Amniotic stem cell (primary cell): ENCODE data around the gene GPAM.
"Not testable (repeated sequence)": the region's sequence is repeated elsewhere in the genome, so short reads cannot be mapped to it uniquely, and the experiment has no call there.

Source experiments
- DNase-seq: peaks from one replicate; lab custom pipeline; 2025; lab: John Stamatoyannopoulos, UW

The GPAM gene, protein sequence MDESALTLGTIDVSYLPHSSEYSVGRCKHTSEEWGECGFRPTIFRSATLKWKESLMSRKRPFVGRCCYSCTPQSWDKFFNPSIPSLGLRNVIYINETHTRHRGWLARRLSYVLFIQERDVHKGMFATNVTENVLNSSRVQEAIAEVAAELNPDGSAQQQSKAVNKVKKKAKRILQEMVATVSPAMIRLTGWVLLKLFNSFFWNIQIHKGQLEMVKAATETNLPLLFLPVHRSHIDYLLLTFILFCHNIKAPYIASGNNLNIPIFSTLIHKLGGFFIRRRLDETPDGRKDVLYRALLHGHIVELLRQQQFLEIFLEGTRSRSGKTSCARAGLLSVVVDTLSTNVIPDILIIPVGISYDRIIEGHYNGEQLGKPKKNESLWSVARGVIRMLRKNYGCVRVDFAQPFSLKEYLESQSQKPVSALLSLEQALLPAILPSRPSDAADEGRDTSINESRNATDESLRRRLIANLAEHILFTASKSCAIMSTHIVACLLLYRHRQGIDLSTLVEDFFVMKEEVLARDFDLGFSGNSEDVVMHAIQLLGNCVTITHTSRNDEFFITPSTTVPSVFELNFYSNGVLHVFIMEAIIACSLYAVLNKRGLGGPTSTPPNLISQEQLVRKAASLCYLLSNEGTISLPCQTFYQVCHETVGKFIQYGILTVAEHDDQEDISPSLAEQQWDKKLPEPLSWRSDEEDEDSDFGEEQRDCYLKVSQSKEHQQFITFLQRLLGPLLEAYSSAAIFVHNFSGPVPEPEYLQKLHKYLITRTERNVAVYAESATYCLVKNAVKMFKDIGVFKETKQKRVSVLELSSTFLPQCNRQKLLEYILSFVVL

DNA sequence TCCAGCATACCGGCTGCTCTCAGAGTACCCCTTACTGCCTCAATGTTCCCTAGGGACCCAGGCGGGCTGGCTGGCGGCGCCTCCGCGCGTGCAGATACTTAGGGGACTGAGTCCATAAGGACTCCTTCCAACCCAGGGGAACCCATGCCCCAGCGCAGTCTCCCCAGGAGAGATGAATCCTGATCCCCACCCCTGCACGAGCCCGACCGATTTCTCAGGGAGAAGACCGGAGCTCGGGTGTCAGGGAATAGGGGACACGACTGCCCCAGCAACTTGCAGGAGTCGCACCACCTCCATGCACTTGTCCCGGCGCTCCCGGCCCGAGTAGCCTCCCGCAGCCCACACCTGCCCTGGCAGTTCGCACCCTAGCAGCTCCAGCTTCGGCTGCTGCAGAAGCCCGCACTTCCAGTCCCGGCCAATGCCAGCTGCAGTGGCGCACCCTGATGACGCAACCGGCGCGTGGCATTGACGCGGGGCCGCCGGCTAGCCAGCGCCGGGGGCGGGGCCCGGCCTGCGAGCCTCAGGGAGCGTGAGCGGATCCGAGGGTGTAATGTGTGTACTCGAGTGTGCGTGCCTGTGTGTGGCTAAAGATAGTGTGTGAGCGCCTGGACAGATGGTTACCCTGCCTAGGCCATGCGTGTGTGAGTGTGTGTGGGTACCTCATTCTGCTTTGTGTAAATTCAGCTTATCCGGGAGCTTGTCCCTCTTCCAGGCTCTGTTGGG lies at the start of gene GPAM:
Gene GPAM (minus strand): TSS at position 437 of the 723 bp plus-strand sequence. CDS start 1,981 bp downstream, outside the sequence.
- peak; percentile 76 for DNase-seq

DNA sequence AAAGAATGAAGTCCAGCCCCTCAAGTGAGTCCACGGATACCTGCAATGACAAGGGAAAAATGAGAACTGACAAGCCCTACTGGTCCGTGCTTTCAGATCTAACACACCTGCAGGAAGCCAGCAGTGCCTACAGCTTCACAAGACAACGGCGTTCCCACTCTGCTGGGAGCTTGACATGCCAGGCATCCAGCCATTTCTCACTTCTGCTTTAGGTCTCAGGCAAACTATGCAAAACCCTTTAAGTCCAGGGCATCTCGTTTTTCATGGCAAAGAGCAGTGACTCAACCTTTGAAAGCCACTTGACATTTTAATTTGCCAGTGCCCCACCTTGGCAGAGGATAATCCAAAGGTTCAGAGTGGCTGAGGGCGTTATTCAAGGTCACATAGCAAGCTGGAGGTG lies 49.1 kb upstream of the GPAM start:
- no peak for DNase-seq

DNA sequence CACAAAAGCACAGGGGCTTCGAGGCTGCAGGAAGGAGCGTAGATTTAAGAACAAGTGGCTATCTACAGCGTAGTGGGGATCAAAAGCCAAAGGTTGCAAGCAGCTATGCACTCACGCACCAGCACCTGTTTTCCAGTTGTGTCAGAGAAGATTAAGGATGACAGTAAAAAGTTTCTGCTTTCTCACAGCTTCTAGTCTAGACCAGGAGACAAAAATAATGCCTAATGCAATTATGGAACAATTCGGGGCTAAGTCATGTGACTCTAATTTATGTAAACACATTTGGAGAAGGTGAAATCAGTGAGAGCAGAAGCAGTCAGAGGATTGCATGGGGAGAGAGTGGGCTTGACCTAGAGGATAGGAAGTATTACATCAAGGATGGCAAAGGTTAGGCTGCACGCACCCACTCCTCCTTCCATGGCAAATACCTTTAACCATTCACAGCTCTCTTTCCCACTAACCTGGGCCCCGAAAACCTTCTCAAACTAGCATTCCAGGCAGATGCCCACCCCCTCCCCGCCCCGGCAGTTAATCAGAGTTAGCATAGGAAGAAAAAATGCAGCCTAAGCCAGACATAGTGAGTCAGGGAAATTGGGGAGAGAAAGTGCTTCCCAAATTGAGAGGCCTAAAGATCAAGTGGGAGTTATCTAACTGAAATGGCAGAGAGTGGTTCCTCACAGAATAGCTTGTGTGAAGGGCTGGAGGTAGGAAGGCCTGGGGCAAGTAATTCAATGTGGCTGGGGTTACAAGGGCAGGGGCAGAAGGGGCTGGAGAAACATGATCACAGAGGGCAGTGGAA lies 48.2 kb upstream of the GPAM start:
- no peak for DNase-seq

GRCh38 chr10:112230325-112230988 lies 46.9 kb upstream of the GPAM start:
- no peak for DNase-seq

GRCh38 chr10:112229901-112230300 lies 46.3 kb upstream of the GPAM start:
- no peak for DNase-seq

DNA sequence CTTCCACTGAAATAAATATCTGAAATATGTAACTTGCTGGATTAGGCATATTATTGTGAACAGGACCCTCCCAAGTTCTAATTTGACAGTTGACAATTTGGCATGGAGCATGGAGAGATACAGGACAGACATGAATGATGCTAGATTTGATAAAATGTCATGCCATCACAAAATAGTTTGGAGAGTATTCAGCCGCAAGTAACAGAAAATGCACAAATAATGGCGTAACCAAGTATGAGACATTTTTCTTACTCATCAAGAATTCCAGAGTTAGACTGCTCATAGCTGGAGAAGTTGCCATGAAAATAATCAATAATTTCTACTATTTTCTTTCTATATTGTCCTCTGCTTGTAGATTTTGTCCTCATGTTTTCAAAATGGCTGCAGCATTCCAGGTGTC lies 45.5 kb upstream of the GPAM start:
- no peak for DNase-seq

GRCh38 chr10:112228366-112229088 lies 45.0 kb upstream of the GPAM start:
- not testable (repeated sequence) for DNase-seq

GRCh38 chr10:112227331-112227987 lies 43.9 kb upstream of the GPAM start:
- DNase-seq = no peak

DNA sequence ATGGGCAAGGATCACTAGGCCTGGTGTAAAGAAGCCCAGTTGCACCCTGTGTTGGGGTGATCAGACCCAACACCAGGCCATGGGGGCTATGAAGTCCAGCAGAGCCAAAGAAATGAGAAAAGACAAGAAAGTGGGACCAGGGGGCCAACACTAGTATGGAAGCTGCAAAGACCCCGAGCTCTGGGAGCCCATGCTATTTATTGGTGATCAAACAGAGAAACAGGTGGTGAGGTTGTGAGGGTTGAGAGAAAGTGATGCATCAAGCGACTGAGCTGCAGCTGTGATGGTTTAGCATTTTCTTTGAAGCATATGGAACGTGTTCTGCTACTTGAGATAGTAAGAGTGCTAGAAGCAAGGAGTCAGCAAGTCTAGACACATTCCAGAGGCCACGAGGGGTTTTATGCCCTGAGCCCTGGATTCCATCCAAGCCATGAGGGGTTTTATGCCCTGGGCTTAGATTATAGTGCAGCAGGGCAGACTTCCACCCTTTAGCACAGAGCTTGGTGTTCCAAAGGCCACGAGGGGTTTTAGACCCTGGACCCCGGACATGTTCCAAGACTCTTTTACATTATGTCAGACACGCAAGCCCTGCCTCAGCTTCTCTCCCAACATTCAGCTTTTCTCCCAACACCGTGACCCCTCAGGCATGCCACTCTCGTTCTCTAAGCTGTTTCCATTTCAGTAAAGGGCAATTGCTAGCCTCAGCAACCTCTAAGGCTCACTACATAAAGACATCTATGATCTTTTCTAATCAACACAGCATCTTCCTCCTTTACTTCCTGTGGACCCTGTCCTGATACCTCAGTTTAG lies 43.1 kb upstream of the GPAM start:
- DNase-seq = no peak

DNA sequence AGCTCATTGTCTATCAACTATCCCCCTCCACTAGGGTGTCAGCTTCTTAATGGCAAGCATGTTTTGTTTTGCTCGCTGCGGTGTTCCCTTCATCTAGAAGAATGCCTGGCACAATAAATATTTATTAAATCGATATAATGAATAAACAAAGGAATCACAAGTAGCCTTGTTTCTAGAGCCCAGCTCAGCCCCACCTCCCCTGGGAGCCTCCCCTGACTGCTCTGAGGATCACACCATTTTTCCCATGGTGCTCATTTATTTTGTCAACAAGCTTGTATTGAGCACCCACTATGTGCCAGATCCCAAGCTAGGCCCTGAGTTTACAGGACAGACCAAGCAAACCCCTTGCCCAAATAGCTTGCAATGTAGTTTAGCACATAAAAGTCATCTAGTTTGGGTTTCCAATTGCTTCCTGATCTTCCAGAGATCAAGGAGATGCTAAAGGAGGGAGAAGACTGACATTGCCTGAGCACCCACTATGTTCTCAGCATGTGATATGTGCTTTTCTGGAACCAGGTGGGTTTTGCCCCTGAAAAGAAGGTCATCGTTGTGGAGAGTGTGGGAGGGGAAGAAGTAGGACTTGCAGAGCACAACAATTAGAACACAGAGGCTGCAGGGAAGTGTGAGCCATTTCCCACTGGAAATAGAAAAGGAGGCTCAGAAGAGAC lies 42.3 kb upstream of the GPAM start:
- no peak for DNase-seq

DNA sequence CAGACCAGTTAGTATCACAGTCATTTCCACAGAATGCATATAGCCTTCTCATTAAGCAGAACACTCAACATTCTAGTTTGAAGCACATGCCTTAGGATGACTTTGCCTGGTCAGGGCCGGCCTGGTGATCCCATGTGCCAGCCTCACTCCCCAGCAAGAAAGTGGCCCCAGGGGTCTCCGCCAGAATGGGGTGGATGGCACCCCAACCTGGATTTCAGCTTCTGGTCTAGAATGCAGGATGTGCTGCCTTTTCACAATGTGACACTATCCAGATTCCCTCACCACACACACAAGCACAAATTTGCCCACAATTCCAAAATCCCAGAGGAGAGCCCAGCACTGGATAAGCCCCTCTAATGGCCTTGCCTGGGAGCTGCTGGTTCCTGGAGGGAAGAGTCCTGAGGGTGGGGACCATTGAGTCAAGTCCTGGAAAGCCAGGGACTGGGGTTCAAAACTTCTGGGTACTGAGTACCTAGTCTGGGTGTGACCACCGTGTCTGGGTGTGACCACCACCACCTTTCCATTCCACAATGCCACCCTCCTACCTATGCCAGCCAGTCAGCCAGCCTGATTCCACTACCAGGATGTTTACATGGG lies 41.5 kb upstream of the GPAM start:
- no peak for DNase-seq

DNA sequence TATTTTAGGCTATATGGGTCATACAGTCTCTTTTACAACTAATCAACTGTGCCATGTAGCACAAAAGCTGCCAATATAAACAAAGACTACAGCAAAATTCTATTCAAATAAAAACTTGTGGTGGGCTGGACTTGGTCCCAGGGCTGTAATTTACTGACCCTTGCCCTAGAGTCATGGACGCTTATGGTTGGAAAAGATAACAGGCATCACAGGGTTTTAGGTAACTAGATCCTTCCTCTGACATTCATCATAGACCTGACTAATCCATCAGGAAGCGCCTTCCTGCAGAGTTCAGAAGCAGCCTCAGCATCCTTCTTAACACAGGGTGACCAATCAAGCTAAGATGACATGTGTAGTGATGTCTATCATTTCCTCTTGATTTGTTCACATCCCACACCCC lies 40.2 kb upstream of the GPAM start:
- no peak for DNase-seq

DNA sequence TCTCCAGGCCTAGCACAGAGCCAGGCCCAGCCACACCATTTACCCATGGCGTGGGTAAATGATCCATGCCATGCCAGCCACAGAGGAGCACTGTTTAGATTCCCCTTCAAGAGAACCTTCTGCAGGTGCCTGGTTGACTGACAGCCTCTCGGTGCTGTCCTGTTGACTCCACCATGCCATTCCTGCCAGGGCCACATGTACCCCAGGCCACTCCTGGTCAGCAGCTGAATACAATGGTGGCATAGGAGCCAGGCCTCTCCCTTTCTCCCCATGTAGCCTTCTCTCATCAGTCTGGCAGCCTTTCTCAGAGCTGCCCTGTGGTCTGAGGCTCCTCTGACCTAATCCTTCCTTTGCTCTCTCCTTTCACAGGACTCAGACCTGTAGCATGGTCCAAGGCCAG lies 39.2 kb upstream of the GPAM start:
- DNase-seq = no peak

DNA sequence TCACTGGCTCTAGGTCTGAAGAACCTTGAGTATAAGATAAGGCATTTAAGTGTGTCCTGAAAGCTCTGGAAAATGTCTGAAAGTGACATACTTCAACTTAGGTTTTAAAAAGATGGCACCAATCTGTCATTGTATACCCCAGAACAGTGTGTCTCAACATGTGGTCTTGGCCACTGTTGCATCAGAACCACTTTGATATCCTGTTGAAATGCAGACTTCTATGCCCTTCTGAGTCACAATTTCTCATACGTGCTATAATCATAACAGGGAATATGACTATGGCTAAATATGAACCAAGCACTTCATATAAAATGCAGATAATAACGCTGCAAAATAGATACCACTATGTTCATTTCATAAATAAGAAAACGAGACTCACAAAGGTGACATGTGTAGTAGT lies 38.0 kb upstream of the GPAM start:
- no peak for DNase-seq

- DNase-seq = no peak
These were observed 35.4 kb upstream of the GPAM start for GRCh38 chr10:112218960-112219359.

- no peak for DNase-seq
These were observed 34.4 kb upstream of the GPAM start for GRCh38 chr10:112218036-112218390.

- no peak for DNase-seq
These were observed 33.9 kb upstream of the GPAM start for GRCh38 chr10:112217386-112218035.

DNA sequence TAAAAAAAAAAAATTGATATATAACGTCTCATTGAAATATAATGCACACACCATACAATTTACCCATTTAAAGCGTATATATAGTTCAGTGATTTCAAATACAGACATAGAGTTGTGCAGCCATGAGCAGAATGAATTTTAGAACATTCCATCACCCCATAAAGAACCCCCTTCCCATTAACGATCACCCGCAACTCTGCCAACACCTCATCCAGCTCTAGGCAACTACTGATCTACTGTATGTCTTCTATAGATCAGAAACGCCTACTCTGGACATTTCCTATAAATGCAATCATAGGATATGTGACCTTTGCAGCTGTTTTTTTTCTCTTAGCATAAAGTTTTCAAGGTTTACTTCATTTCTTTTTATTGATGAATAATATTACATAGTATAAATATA lies 33.4 kb upstream of the GPAM start:
- DNase-seq = no peak
